ENCODE measurements around the gene RS1. TPM values are rescaled to one million over a fixed set of nuclear protein-coding genes. Genes with fewer than 3 reads are reported as not detected.

The RS1 gene
- total and polyA plus RNA-seq, 2 donors (not counting 3 experiments of a cell fraction or from before 2014, with no cell fraction given) = not detected

DNA sequence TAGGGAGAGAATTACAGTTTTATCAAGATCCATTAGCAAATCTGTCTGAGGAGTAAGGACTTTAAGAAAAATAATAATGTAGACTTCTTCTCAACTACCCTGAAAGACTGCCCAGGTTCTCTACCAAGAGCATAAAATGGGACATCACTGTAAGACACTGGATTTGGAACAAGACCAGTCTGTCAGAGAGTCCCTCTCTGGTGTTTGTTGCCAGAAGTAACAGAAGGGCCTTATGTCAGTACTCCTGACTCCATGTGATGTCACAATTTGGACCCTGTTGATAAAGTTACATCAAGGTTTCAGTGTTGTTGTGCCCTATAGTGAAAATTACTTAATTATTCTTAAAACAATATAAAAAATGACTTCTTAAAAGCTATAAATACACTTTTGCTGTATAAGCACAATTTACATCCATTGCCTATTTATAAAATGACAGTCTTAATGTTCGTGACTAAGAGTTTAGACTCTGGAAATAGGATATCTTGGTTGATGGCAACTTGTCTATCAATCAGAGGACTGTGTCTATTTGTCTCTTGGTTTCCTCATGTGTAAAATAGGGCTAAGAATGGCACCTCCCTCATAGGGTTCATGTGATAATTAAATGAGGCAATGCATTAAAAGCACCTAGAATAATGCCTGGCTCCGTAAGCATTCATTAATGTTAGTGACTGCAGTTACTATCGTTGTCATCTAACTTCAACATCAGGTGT lies 57.8 kb downstream of the RS1 start:
- dilution Hi-C loops (cut with MboI; ENCODE audit: extremely low pct_ligation_motif_present, low sequenced_read_pairs) (no loop called here), intact Hi-C loops (cut with micrococcal nuclease) (no loop called here)
- H2AFZ ChIP-seq (ENCODE audit: low read depth, low read length) = no peak overlapping the region
- TF ChIP-seq FOS (IDR thresholded peaks at IDR 0.05; ENCODE audit: borderline replicate concordance, insufficient read depth, low read length) (no peak), MYC (IDR thresholded peaks at IDR 0.05; ENCODE audit: low read depth, low read length) (no peak), POLR2AphosphoS5 (IDR thresholded peaks at IDR 0.05; ENCODE audit: insufficient read depth, low read depth, low read length) (no peak), JUN (IDR thresholded peaks at IDR 0.05; ENCODE audit: borderline replicate concordance, insufficient read depth, insufficient read length, low read depth) (no peak), GATA2 (IDR thresholded peaks at IDR 0.05; ENCODE audit: insufficient read depth, insufficient read length, low read depth, low read length) (no peak), POLR2A (IDR thresholded peaks at IDR 0.05; ENCODE audit: low read depth, low read length) (no peak), EZH2 (IDR thresholded peaks at IDR 0.05; ENCODE audit: borderline replicate concordance, low read depth, low read length, severe bottlenecking) (no peak)
- TF ChIP-seq, protein P1, sequence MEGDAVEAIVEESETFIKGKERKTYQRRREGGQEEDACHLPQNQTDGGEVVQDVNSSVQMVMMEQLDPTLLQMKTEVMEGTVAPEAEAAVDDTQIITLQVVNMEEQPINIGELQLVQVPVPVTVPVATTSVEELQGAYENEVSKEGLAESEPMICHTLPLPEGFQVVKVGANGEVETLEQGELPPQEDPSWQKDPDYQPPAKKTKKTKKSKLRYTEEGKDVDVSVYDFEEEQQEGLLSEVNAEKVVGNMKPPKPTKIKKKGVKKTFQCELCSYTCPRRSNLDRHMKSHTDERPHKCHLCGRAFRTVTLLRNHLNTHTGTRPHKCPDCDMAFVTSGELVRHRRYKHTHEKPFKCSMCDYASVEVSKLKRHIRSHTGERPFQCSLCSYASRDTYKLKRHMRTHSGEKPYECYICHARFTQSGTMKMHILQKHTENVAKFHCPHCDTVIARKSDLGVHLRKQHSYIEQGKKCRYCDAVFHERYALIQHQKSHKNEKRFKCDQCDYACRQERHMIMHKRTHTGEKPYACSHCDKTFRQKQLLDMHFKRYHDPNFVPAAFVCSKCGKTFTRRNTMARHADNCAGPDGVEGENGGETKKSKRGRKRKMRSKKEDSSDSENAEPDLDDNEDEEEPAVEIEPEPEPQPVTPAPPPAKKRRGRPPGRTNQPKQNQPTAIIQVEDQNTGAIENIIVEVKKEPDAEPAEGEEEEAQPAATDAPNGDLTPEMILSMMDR (IDR thresholded peaks at IDR 0.05; ENCODE audit: extremely low read depth in 1 of 2, insufficient read depth in 1 of 2, low read depth in 1 of 2, low read length in 2 of 2) = no peak
- TF ChIP-seq, protein P2, sequence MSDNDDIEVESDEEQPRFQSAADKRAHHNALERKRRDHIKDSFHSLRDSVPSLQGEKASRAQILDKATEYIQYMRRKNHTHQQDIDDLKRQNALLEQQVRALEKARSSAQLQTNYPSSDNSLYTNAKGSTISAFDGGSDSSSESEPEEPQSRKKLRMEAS (IDR thresholded peaks at IDR 0.05; ENCODE audit: insufficient read depth, insufficient read length) = no peak
- H3K4me3 ChIP-seq (replicated peaks in 1 of 3; ENCODE audit: insufficient read depth in 1 of 3, low read depth in 1 of 3, low read length in 3 of 3) = no peak overlapping the region
- no peak overlapping the region for H3K9ac ChIP-seq (replicated peaks; ENCODE audit: extremely low read depth, insufficient read depth, low read length)
- H3K4me2 ChIP-seq (ENCODE audit: insufficient read depth, low read length) = no peak overlapping the region
- DNase-seq (ENCODE audit: low read depth, low spot score) (no peak), FAIRE-seq (no peak)
- no peaks in the 10 kb centered on the region for H3K9me3 ChIP-seq (replicated peaks; ENCODE audit: control insufficient read depth, insufficient read depth, low read length)
- BruUV-seq (replicated peaks) = no TSS peak
- CTCF ChIA-PET = no interaction called here
- no peaks in the 10 kb centered on the region for H3K27me3 ChIP-seq (ENCODE audit: control insufficient read depth in 2 of 2, insufficient read depth in 2 of 2, low read length in 2 of 2)
- POLR2A ChIA-PET = no interaction called here
- no peaks in the 10 kb centered on the region for H3K36me3 ChIP-seq (ENCODE audit: control insufficient read depth in 2 of 2, extremely low read depth in 1 of 2, insufficient read depth in 2 of 2, low read length in 2 of 2)
- H3K27ac ChIP-seq (ENCODE audit: insufficient read depth, low read depth, low read length) = no peak overlapping the region
- H3K9me1 ChIP-seq (replicated peaks; ENCODE audit: control insufficient read depth, extremely low read depth, insufficient read depth, low read length) = no peaks in the 10 kb centered on the region
- H4K20me1 ChIP-seq (replicated peaks; ENCODE audit: control insufficient read depth, extremely low read depth, insufficient read depth, low read length) = no peaks in the 10 kb centered on the region
- no peaks in the 10 kb centered on the region for H3K79me2 ChIP-seq (ENCODE audit: control insufficient read depth, insufficient read depth, low read length)
- H3K4me1 ChIP-seq (ENCODE audit: control insufficient read depth, extremely low read depth, insufficient read depth, low read length) = peaks cover 4% of the 10 kb centered on the region

All from endothelial cell of umbilical vein (primary cell).